ENCODE measurements around the gene GNAO1. TPM values are rescaled to one million over a fixed set of nuclear protein-coding genes. Genes with fewer than 3 reads are reported as not detected.

The GNAO1 gene
- total and polyA plus RNA-seq, 2 donors (not counting 1 experiment from before 2014, with no cell fraction given), result 0.13 to 5.1 TPM

- H3K79me2 ChIP-seq (ENCODE audit: control insufficient read depth, insufficient read depth, low read length), result peaks cover 28% of the 10 kb centered on the region
- ATAC-seq (ENCODE audit: low read depth), result no peak
- 97% methylated on average over 3 of the region's 6 CpGs for WGBS (ENCODE audit: insufficient coverage)
- H3K36me3 ChIP-seq (replicated peaks in 1 of 2; ENCODE audit: control extremely low read depth in 1 of 2, control insufficient read depth in 1 of 2, extremely low read depth in 1 of 2, insufficient read depth in 2 of 2, low read length in 1 of 2), result peaks cover 6 to 81% of the 10 kb centered on the region in 2 experiments
- Mint-ChIP-seq H3K9me3 (ENCODE audit: insufficient read depth) (no peaks in the 10 kb centered on the region), H3K4me1 (peaks cover 4% of the 10 kb centered on the region), H3K27ac (no peak overlapping the region), H3K27me3 (no peaks in the 10 kb centered on the region), H3K4me3 (no peak overlapping the region)
- no peak overlapping the region for H3K4me2 ChIP-seq (replicated peaks; ENCODE audit: low read depth, low read length, poor library complexity, severe bottlenecking)
- CTCF ChIA-PET, result interaction anchor here (0.9 to 1.6 kb wide), 2 partner anchors 15 to 331 kb away, joined by 3 to 6 read pairs; no protein-coding TSS in a partner anchor
- no peak overlapping the region for H3K4me3 ChIP-seq (ENCODE audit: control extremely low read depth in 1 of 5, extremely low read depth in 1 of 5, insufficient read depth in 1 of 5, low read depth in 2 of 5, low read length in 4 of 5)
- TF ChIP-seq CTCF (IDR thresholded peaks at IDR 0.05) (no peak), EZH2 (IDR thresholded peaks at IDR 0.05; ENCODE audit: borderline replicate concordance, insufficient read depth, low read depth, low read length, poor library complexity, severe bottlenecking) (no peak)
- no peaks in the 10 kb centered on the region for H3K9me3 ChIP-seq (ENCODE audit: control extremely low read depth in 1 of 3, control insufficient read depth in 2 of 3, insufficient read depth in 1 of 3, low read length in 2 of 3)
- H4K20me1 ChIP-seq (ENCODE audit: control insufficient read depth, insufficient read depth, low read length, poor library complexity, severe bottlenecking), result peaks cover 59% of the 10 kb centered on the region
- intact Hi-C loops (cut with micrococcal nuclease), result loop anchor here (5.0 kb wide), 1 partner anchor 1791 kb away; no protein-coding TSS in a partner anchor
- no peak for DNase-seq
- no peak overlapping the region for H3K9ac ChIP-seq (ENCODE audit: low read length)
- H3K4me1 ChIP-seq (ENCODE audit: control insufficient read depth in 2 of 2, insufficient read depth in 2 of 2, low read length in 2 of 2), result no peaks in the 10 kb centered on the region
- no peak overlapping the region for H2AFZ ChIP-seq (ENCODE audit: insufficient read depth, low read depth, low read length, poor library complexity, severe bottlenecking)
- POLR2A ChIA-PET, result no interaction called here
- H3K27ac ChIP-seq (ENCODE audit: low read length in 2 of 2), result no peak overlapping the region
- H3K27me3 ChIP-seq (replicated peaks in 1 of 4; ENCODE audit: control extremely low read depth in 1 of 4, control insufficient read depth in 3 of 4, insufficient read depth in 4 of 4, low read length in 3 of 4), result no peaks in the 10 kb centered on the region
These were observed 179.8 kb downstream of the GNAO1 start for GRCh38 chr16:56370875-56371659.

- DNase-seq (no peak), ATAC-seq (ENCODE audit: low read depth) (no peak)
- H4K20me1 ChIP-seq (ENCODE audit: control insufficient read depth, insufficient read depth, low read length, poor library complexity, severe bottlenecking), result peaks cover 62% of the 10 kb centered on the region
- Mint-ChIP-seq H3K4me1 (peaks cover 4% of the 10 kb centered on the region), H3K27me3 (no peaks in the 10 kb centered on the region), H3K27ac (no peak overlapping the region), H3K9me3 (ENCODE audit: insufficient read depth) (no peaks in the 10 kb centered on the region), H3K4me3 (no peak overlapping the region)
- H3K79me2 ChIP-seq (ENCODE audit: control insufficient read depth, insufficient read depth, low read length), result peaks cover 33% of the 10 kb centered on the region
- H3K36me3 ChIP-seq (replicated peaks in 1 of 2; ENCODE audit: control extremely low read depth in 1 of 2, control insufficient read depth in 1 of 2, extremely low read depth in 1 of 2, insufficient read depth in 2 of 2, low read length in 1 of 2), result peaks cover 6 to 76% of the 10 kb centered on the region in 2 experiments
- WGBS (ENCODE audit: insufficient coverage), result no CpG with 5 or more reads among the region's 1 CpG
- H3K4me2 ChIP-seq (replicated peaks; ENCODE audit: low read depth, low read length, poor library complexity, severe bottlenecking), result no peak overlapping the region
- H3K9ac ChIP-seq (ENCODE audit: low read length), result no peak overlapping the region
- TF ChIP-seq EZH2 (IDR thresholded peaks at IDR 0.05; ENCODE audit: borderline replicate concordance, insufficient read depth, low read depth, low read length, poor library complexity, severe bottlenecking) (no peak), CTCF (IDR thresholded peaks at IDR 0.05) (no peak)
- no peaks in the 10 kb centered on the region for H3K9me3 ChIP-seq (ENCODE audit: control extremely low read depth in 1 of 3, control insufficient read depth in 2 of 3, insufficient read depth in 1 of 3, low read length in 2 of 3)
- no peaks in the 10 kb centered on the region for H3K27me3 ChIP-seq (replicated peaks in 1 of 4; ENCODE audit: control extremely low read depth in 1 of 4, control insufficient read depth in 3 of 4, insufficient read depth in 4 of 4, low read length in 3 of 4)
- H3K27ac ChIP-seq (ENCODE audit: low read length in 2 of 2), result no peak overlapping the region
- ChIA-PET CTCF (interaction anchor here (1.6 kb wide), 1 partner anchor 15 kb away, joined by 6 read pairs; no protein-coding TSS in a partner anchor), POLR2A (no interaction called here)
- no peaks in the 10 kb centered on the region for H3K4me1 ChIP-seq (ENCODE audit: control insufficient read depth in 2 of 2, insufficient read depth in 2 of 2, low read length in 2 of 2)
- H3K4me3 ChIP-seq (ENCODE audit: control extremely low read depth in 1 of 5, extremely low read depth in 1 of 5, insufficient read depth in 1 of 5, low read depth in 2 of 5, low read length in 4 of 5), result no peak overlapping the region
- intact Hi-C loops (cut with micrococcal nuclease), result loop anchor here (5.0 kb wide), 1 partner anchor 1791 kb away; no protein-coding TSS in a partner anchor
- H2AFZ ChIP-seq (ENCODE audit: insufficient read depth, low read depth, low read length, poor library complexity, severe bottlenecking), result no peak overlapping the region
These were observed 180.3 kb downstream of the GNAO1 start for GRCh38 chr16:56371660-56371937.

Data from B cell (primary cell).